ENCODE measurements around the gene ELANE.
A peak's percentile ranks its signal among the peaks of the same experiment; 100 is the strongest.

Gene ELANE

DNA sequence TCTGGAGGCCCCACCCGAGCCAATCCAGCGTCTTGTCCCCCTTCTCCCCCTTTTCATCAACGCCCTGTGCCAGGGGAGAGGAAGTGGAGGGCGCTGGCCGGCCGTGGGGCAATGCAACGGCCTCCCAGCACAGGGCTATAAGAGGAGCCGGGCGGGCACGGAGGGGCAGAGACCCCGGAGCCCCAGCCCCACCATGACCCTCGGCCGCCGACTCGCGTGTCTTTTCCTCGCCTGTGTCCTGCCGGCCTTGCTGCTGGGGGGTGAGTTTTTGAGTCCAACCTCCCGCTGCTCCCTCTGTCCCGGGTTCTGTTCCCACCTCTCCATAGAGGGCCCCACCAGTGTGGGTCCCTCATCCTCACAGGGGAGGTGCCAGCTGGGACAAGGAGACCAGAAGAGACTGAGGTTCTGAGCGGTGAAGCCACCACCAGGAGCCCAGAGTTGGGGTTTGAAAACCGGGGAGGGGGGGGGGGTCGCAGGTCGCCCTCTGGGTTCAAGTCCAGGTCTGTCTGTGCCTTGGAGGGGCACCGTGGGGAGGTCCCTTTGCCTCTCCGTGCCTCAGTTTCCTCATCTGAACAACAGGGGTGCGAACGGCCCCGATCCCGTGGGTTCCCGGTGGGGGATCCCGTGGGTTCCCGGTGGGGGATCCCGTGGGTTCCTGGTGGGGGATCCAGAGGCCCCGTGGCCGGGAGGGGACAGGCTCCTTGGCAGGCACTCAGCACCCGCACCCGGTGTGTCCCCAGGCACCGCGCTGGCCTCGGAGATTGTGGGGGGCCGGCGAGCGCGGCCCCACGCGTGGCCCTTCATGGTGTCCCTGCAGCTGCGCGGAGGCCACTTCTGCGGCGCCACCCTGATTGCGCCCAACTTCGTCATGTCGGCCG is at the start of gene ELANE:
TSS of gene ELANE (plus strand) at position 168 of the 878 bp plus-strand sequence. CDS start at position 194, 26 bp downstream.
- Mint-ChIP-seq H3K9me3 (no peaks in the 10 kb centered on the region), H3K27ac (no peak within 1 kb of the TSS), H3K4me1 (ENCODE audit: low read depth) (no peaks in the 10 kb centered on the region), H3K27me3 (ENCODE audit: low read depth) (peaks cover 3% of the 10 kb centered on the region), H3K4me3 (no peak within 1 kb of the TSS), H3K36me3 (ENCODE audit: low read depth) (no peaks in the 10 kb centered on the region)
- DNase-seq (ENCODE audit: low spot score) = no peak

DNA sequence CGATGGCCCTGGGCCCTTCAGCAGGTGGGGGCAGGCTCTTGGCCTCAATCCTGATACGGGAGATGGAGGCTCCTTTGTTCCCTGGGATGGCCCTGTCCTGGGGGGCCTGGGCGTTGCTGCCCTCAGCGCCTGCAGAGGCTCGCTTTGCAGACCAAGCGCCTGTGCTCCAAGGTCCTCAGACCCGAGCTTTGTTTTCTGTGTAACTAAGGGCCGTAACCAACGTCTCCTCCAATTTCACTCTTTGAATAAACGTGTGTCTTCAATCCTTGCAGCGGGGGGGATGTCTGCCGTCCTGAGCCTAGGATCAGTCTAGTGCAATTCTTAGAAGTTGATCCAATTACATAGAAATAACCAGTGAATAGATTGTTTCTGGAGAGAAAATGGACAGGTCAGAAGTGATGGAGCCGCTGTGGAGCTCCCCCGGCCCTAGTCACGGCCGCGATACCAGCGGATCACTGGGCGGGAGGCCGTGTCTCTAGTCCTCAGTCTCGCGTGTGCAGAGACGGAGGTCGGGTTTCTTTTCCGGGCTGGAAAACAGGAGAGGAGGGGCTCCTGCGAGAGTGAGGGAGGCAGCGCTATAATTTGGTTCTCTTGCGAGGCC is 49.5 kb upstream of the ELANE start:
- no peak for DNase-seq (ENCODE audit: low spot score)
- Mint-ChIP-seq H3K9me3 (no peaks in the 10 kb centered on the region), H3K36me3 (ENCODE audit: low read depth) (peaks cover 57% of the 10 kb centered on the region), H3K27me3 (ENCODE audit: low read depth) (no peaks in the 10 kb centered on the region), H3K4me3 (peak overlapping the region; percentile 59), H3K4me1 (ENCODE audit: low read depth) (peaks cover 24% of the 10 kb centered on the region), H3K27ac (peak overlapping the region; percentile 20)

DNA sequence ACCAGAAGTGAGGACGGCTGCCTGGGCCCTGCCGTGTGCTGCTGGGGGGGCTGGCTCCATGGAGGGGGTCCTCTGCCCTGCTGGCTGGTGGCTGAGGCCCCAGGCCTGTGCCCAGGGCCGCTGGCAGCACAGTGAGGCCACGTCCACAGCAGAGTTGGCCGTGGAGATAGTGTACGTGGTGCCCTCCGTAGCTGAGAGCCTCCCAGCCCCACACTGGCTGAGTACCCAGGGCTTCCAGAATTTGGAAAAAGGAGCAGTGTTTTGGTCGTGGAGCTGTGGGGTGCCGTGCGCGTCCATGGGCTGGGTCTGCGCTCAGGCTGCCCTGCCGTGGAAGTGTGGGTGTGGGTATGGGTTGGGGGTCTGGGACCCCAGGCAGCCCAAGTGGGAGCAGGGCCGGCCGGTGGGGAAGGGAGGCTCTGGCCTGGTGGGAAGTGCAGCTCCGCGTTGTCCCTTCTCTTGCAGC is 49.0 kb upstream of the ELANE start:
- Mint-ChIP-seq H3K36me3 (ENCODE audit: low read depth) (peaks cover 63% of the 10 kb centered on the region), H3K27me3 (ENCODE audit: low read depth) (no peaks in the 10 kb centered on the region), H3K4me3 (no peak overlapping the region), H3K9me3 (no peaks in the 10 kb centered on the region), H3K27ac (no peak overlapping the region), H3K4me1 (ENCODE audit: low read depth) (peaks cover 25% of the 10 kb centered on the region)
- no peak for DNase-seq (ENCODE audit: low spot score)

DNA sequence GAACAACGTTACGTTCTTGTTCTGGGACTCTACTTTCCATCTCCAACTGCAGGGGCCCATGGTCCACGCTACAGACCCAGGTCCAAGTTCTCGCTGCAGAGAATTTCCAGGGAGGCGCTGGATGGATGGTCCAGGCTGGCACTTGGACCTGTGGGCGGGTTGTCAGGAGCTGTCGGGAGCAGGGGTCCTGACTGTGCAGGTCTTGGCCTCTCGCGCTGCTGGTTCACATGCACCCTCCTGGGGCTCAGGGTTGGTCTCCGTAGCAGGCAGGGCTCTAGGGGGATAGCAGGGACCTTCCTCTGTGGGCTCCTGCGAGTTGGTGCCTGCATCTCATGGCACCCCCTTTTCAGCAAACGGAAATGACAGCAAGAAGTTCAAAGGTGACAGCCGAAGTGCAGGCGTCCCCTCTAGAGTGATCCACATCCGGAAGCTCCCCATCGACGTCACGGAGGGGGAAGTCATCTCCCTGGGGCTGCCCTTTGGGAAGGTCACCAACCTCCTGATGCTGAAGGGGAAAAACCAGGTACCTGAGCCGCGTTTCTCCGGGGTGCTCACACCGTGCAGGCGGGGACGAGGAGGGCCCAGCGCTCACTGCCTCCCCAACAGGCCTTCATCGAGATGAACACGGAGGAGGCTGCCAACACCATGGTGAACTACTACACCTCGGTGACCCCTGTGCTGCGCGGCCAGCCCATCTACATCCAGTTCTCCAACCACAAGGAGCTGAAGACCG is 48.3 kb upstream of the ELANE start:
- H3K4me1 Mint-ChIP-seq (ENCODE audit: low read depth) = peaks cover 25% of the 10 kb centered on the region
- no peaks in the 10 kb centered on the region for H3K9me3 Mint-ChIP-seq
- peaks cover 58% of the 10 kb centered on the region for H3K36me3 Mint-ChIP-seq (ENCODE audit: low read depth)
- H3K4me3 Mint-ChIP-seq = no peak overlapping the region
- no peak for DNase-seq (ENCODE audit: low spot score)
- H3K27ac Mint-ChIP-seq = no peak overlapping the region
- no peaks in the 10 kb centered on the region for H3K27me3 Mint-ChIP-seq (ENCODE audit: low read depth)

DNA sequence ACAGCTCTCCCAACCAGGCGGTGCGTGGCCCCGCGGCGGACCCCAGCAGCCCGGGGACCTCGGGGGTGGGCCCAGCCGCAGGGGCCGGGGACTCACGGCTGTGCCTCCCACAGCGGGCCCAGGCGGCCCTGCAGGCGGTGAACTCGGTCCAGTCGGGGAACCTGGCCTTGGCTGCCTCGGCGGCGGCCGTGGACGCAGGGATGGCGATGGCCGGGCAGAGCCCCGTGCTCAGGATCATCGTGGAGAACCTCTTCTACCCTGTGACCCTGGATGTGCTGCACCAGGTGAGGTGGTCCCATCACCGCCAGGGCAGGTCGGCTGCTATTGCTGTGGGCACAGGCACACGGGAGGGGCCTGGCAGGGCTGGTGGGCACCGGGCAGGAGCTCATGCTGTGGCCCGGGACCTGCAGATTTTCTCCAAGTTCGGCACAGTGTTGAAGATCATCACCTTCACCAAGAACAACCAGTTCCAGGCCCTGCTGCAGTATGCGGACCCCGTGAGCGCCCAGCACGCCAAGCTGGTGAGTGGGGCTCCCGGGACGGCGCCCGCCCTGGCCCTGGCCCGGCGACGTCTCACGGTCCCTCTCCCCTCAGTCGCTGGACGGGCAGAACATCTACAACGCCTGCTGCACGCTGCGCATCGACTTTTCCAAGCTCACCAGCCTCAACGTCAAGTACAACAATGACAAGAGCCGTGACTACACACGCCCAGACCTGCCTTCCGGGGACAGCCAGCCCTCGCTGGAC is 47.5 kb upstream of the ELANE start:
- H3K27me3 Mint-ChIP-seq (ENCODE audit: low read depth) = no peaks in the 10 kb centered on the region
- no peak for DNase-seq (ENCODE audit: low spot score)
- H3K9me3 Mint-ChIP-seq = no peaks in the 10 kb centered on the region
- H3K4me3 Mint-ChIP-seq = no peak overlapping the region
- no peak overlapping the region for H3K27ac Mint-ChIP-seq
- H3K36me3 Mint-ChIP-seq (ENCODE audit: low read depth) = peaks cover 55% of the 10 kb centered on the region
- peaks cover 21% of the 10 kb centered on the region for H3K4me1 Mint-ChIP-seq (ENCODE audit: low read depth)

DNA sequence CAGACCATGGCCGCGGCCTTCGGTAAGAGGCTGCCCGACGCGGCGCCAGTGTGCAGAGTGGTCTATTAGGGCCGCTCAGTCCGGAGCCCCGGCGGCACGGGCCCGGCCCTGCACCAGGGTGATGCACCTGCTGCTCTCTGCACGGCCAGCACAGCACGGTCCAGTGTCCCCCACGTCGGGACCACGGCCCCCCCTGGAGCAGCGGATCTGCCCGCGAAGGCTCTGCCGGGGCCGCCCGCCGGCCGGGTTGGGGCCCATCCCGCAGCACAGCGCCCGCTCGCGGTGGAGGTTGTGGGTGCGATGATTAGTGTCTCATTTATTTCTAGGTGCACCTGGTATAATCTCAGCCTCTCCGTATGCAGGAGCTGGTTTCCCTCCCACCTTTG is 46.9 kb upstream of the ELANE start:
- Mint-ChIP-seq H3K4me3 (no peak overlapping the region), H3K27me3 (ENCODE audit: low read depth) (no peaks in the 10 kb centered on the region), H3K36me3 (ENCODE audit: low read depth) (peaks cover 56% of the 10 kb centered on the region), H3K27ac (no peak overlapping the region), H3K9me3 (no peaks in the 10 kb centered on the region), H3K4me1 (ENCODE audit: low read depth) (peaks cover 18% of the 10 kb centered on the region)
- no peak for DNase-seq (ENCODE audit: low spot score)

DNA sequence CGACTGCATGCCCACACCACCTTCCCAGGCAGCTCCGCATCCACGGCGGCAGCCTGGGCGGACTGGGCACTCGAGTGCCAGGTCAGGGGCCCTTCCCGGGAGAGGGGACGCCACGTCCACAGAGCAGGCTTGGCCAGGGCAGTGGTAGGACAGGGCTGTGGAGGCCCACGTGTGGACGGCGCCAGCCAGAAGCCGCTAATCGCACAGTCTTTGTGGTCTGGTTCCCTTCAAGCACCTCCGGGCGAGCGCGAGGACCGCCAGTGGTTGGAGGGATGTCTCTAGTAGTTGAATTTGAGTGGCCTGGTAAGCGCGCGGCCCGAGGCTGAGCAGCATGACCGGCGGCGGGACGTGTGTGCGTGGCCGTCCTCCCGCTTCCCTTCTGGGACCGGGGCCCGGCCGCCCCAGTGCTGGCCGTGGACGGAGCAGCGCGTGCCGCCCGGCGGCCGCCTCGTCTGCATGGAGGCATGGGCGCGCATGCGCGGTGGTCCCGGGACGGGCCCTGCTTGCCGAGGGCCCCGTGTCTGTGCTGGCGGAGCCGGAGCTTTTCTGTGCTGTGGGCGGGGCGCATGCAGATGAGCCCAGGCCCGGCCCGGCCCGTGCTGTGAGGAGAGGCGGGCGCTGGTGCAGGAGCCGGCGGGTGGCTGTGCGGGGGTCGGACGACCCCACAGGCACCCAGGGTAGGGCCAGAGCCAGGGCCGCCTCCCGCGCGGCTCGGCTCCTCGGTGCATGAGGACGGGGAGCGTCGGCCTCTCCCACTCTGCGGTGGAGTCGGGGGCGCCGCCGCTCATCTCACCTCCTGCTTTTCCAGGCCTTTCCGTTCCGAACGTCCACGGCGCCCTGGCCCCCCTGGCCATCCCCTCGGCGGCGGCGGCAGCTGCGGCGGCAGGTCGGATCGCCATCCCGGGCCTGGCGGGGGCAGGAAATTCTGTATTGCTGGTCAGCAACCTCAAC is 46.2 kb upstream of the ELANE start:
- DNase-seq (ENCODE audit: low spot score) = no peak
- H3K36me3 Mint-ChIP-seq (ENCODE audit: low read depth) = peaks cover 54% of the 10 kb centered on the region
- H3K9me3 Mint-ChIP-seq = no peaks in the 10 kb centered on the region
- no peaks in the 10 kb centered on the region for H3K27me3 Mint-ChIP-seq (ENCODE audit: low read depth)
- H3K4me3 Mint-ChIP-seq = no peak overlapping the region
- no peak overlapping the region for H3K27ac Mint-ChIP-seq
- peaks cover 12% of the 10 kb centered on the region for H3K4me1 Mint-ChIP-seq (ENCODE audit: low read depth)

DNA sequence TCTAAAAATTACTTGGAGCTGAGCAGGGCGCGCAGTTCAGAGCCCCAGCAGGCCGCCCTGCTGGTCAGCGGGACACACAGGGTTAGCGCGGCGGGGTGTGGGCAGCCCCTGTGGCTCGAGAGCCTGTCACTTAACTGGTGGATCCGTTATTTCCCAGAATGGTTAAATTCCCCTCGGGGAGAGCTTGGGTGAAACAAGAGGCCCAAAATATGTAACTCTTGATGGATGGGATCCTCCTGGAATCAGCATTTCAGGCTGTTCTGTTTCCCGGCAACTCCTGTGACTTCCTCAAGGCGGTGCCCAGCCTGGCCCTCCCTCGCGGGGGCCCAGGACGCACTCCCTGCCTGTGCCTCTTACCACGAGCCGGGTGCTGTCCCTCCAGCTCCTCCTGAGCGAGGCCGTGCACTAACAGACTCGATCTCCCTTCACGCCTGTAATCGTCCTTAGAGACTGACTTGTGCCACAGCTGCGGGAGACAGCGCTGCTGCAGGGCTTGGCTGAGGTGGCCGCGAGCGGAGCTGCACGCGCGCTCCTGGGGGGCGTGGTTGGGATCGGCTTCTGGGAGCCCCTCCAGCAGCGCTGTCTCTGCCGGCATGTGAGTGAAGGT is 45.2 kb upstream of the ELANE start:
- no peak overlapping the region for H3K27ac Mint-ChIP-seq
- no peaks in the 10 kb centered on the region for H3K27me3 Mint-ChIP-seq (ENCODE audit: low read depth)
- no peak overlapping the region for H3K4me3 Mint-ChIP-seq
- H3K36me3 Mint-ChIP-seq (ENCODE audit: low read depth) = peaks cover 53% of the 10 kb centered on the region
- H3K4me1 Mint-ChIP-seq (ENCODE audit: low read depth) = peaks cover 8% of the 10 kb centered on the region
- DNase-seq (ENCODE audit: low spot score) = no peak
- no peaks in the 10 kb centered on the region for H3K9me3 Mint-ChIP-seq

DNA sequence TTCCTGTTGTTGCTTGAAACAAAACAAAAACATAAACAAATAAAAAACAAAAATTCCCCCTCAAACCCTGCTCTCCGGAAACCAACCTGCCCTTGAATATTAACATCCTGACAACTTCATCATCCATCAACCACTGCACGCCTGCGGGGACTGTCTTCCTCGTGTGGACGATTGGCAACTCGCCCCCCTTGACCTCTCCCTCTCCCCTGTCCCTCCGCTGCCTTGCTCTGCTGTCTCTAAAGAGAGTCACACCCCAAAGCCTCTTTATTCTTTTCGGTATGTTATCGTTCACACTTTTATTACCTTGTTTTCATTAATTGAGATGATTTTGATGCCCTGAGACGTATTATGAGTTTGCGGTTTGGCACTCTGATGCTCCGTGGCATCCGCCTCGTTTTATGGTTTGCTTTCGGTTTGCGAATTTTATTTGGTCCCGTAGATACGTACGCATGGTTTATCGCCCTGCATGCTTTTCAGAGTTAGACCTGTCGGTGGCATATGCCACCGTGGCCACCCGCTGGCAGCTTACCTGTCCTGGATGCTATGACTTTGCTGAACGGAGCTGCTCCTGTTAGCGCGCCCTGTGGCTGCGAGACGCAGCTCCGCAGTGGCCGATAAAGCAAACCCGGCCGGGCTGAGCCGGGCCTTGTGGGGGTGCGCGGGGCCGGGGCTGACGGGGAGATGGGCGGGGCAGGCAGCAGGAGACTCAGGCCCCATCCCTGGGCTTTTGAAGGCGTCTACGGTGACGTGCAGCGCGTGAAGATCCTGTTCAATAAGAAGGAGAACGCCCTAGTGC is 44.3 kb upstream of the ELANE start:
- peaks cover 5% of the 10 kb centered on the region for H3K4me1 Mint-ChIP-seq (ENCODE audit: low read depth)

DNA sequence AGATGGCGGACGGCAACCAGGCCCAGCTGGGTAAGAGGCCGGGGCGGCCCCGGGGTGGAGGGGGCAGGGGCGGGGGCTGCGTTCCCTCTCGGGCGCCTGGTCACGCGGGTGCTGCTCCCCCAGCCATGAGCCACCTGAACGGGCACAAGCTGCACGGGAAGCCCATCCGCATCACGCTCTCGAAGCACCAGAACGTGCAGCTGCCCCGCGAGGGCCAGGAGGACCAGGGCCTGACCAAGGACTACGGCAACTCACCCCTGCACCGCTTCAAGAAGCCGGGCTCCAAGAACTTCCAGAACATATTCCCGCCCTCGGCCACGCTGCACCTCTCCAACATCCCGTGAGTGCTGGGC is 43.7 kb upstream of the ELANE start:
- DNase-seq (ENCODE audit: low spot score) = no peak
- H3K9me3 Mint-ChIP-seq = no peaks in the 10 kb centered on the region
- peaks cover 47% of the 10 kb centered on the region for H3K36me3 Mint-ChIP-seq (ENCODE audit: low read depth)
- H3K27me3 Mint-ChIP-seq (ENCODE audit: low read depth) = no peaks in the 10 kb centered on the region
- peaks cover 4% of the 10 kb centered on the region for H3K4me1 Mint-ChIP-seq (ENCODE audit: low read depth)
- H3K4me3 Mint-ChIP-seq = no peak overlapping the region
- H3K27ac Mint-ChIP-seq = no peak overlapping the region

More for the DNA sequence above, 44.3 kb upstream of the ELANE start:
- peak overlapping the region; percentile 36 for H3K27ac Mint-ChIP-seq
- no peak overlapping the region for H3K4me3 Mint-ChIP-seq
- no peak for DNase-seq (ENCODE audit: low spot score)
- H3K27me3 Mint-ChIP-seq (ENCODE audit: low read depth) = no peaks in the 10 kb centered on the region
- H3K36me3 Mint-ChIP-seq (ENCODE audit: low read depth) = peaks cover 49% of the 10 kb centered on the region
- H3K9me3 Mint-ChIP-seq = no peaks in the 10 kb centered on the region

DNA sequence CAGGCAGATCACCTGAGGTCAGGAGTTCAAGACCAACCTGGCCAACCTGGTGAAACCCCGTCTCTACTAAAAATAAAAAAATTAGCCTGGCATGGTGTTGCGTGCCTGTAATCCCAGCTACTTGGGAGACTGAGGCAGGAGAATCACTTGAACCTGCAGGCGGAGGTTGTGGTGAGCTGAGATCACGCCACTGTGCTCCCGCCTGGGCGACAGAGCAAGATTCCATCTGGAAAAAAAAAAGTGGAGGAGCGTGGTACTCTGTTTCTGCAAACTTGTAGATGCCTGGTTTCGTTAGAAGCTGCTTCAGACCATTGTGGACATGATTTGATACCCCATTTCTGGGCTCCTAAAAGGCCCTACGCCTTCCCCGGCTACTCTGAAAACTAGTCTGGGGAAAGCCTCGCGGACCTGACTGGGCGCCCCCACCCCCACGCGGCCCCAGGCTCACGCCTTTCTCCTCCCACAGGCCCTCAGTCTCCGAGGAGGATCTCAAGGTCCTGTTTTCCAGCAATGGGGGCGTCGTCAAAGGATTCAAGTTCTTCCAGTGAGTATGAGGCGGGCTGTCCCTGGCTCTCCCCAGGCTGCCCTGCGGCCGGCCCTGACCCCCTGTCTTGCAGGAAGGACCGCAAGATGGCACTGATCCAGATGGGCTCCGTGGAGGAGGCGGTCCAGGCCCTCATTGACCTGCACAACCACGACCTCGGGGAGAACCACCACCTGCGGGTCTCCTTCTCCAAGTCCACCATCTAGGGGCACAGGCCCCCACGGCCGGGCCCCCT is 41.8 kb upstream of the ELANE start:
- Mint-ChIP-seq H3K4me3 (no peak overlapping the region), H3K27me3 (ENCODE audit: low read depth) (no peaks in the 10 kb centered on the region), H3K36me3 (ENCODE audit: low read depth) (peaks cover 51% of the 10 kb centered on the region), H3K27ac (no peak overlapping the region), H3K4me1 (ENCODE audit: low read depth) (peaks cover 4% of the 10 kb centered on the region), H3K9me3 (no peaks in the 10 kb centered on the region)
- DNase-seq (ENCODE audit: low spot score) = no peak

Measured in T-helper 2 cell treated with Interferon-gamma antibody and Interleukin-4, amounts not matched to agents 5 μg/mL and 100 μg/mL, for 36 hours (primary cell).